ENCODE data around the gene LGALS4. TPM values are rescaled to one million over a fixed set of nuclear protein-coding genes. Genes with fewer than 3 reads are reported as not detected.
"Not testable (repeated sequence)": the region's sequence is repeated elsewhere in the genome, so short reads cannot be mapped to it uniquely, and the experiment has no call there.

LGALS4 gene
- total RNA-seq, 1 donor from 2014 or later, result 1.7 TPM

DNA sequence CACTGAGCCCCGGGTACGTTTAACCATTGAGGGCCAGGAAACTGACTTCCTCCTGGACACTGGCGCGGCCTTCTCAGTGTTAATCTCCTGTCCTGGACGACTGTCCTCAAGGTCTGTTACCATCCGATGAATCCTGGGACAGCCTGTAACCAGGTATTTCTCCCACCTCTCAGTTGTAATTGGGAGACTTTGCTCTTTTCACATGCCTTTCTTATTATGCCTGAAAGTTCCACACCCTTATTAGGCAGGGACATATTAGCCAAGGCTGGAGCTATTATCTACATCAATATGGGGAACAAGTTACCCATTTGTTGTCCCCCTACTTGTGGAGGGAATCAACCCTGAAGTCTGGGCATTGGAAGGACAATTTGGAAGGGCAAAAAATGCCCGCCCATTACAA lies 13.2 kb upstream of the LGALS4 start:
- peaks cover 11% of the 10 kb centered on the region for H3K4me1 Mint-ChIP-seq
- H3K4me3 Mint-ChIP-seq; H3K27ac Mint-ChIP-seq; H3K27me3 Mint-ChIP-seq; intact Hi-C loops (cut with micrococcal nuclease); DNase-seq; H3K9me3 Mint-ChIP-seq: not testable (repeated sequence)
- peaks cover 59% of the 10 kb centered on the region for H3K36me3 Mint-ChIP-seq (ENCODE audit: low read depth)

DNA sequence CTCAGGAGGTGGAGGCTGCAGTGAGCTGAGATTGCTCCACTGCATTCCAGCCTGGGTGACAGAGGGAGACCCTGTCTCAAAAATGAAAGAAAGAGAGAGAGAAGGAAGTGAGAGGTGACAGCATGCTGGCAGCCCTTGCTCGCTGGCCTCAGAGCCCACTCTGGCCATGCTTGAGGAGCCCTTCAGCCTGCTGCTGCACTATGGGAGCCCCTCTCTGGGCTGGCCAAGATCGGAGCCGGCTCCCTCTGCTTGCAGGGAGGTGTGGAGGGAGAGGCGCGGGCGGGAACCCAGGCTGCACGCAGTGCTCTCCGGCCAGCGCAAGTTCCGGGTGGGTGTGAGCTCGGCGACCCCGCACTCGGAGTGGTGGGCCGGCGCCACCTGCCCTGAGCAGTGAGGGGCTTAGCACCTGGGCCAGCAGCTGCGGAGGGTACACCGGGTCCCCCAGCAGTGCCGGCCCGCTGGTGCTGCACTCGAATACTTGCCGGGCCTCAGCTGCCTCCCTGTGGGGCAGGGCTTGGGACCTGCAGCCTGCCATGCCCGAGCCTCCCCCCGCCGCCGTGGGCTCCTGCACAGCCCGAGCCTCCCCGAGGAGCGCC lies 8.6 kb upstream of the LGALS4 start:
- intact Hi-C loops (cut with micrococcal nuclease); H3K9me3 Mint-ChIP-seq; H3K4me1 Mint-ChIP-seq; H3K27me3 Mint-ChIP-seq; H3K27ac Mint-ChIP-seq; H3K4me3 Mint-ChIP-seq; DNase-seq: not testable (repeated sequence)
- H3K36me3 Mint-ChIP-seq (ENCODE audit: low read depth), result peaks cover 46% of the 10 kb centered on the region

DNA sequence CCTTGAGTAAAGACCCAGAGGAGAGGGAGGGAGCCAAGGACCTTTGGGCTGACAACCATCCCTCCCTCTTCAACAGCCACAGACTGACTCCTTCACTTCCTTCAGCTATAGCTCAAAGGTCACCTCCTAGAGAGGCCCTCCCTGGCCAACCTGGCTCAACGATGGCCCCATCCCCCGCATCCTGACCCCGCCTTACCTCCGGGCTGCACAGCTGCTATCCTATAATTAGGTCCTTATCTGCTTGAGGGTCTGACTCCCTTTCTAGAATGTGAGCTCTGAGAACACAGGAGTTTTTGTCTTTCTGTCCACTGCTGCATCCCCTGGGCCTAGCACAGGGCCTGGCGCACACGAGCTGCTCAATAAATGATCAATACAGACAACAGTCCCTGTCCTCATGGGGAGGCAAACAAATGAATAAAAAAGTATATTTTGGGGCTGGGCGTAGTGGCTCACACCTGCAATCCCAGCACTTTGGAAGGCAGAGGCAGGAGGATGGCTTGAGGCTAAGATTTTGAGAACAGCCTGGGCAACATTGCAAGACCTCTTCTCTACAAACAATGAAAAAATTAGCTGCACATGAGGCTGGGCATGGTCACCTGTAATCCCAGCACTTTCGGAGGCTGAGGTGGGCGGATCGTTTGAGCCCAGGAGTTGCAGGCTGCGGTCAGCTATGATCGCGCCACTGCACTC lies 6.6 kb upstream of the LGALS4 start:
- DNase-seq, result no peak
- Mint-ChIP-seq H3K27ac (no peak overlapping the region), H3K4me1 (no peaks in the 10 kb centered on the region), H3K4me3 (no peak overlapping the region), H3K27me3 (no peaks in the 10 kb centered on the region), H3K36me3 (ENCODE audit: low read depth) (peaks cover 49% of the 10 kb centered on the region), H3K9me3 (no peaks in the 10 kb centered on the region)
- intact Hi-C loops (cut with micrococcal nuclease), result no loop called here

DNA sequence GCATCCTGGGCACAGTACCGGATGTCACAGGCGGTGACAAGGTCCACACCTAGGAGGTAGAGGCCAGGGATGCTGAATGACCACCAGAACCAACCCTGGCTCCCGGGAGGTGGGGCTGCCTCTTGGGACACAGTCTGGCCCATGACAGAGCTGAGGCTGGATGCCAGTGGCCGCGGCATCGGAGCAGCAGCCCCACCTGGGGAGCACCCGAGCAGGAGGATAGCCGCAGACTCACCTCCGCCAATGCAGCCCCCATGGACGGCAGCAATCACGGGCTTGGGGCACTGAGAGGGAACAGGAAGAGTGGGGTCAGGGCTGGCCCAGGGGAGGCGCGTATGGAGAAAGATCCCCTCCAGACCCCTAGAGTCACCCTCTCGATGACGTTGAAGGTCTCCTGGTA lies 4.3 kb upstream of the LGALS4 start:
- H3K4me3 Mint-ChIP-seq, result no peak overlapping the region
- intact Hi-C loops (cut with micrococcal nuclease), result no loop called here
- no peak overlapping the region for H3K27ac Mint-ChIP-seq
- peaks cover 29% of the 10 kb centered on the region for H3K36me3 Mint-ChIP-seq (ENCODE audit: low read depth)
- H3K27me3 Mint-ChIP-seq, result no peaks in the 10 kb centered on the region
- no peaks in the 10 kb centered on the region for H3K9me3 Mint-ChIP-seq
- DNase-seq, result no peak
- H3K4me1 Mint-ChIP-seq, result no peaks in the 10 kb centered on the region

DNA sequence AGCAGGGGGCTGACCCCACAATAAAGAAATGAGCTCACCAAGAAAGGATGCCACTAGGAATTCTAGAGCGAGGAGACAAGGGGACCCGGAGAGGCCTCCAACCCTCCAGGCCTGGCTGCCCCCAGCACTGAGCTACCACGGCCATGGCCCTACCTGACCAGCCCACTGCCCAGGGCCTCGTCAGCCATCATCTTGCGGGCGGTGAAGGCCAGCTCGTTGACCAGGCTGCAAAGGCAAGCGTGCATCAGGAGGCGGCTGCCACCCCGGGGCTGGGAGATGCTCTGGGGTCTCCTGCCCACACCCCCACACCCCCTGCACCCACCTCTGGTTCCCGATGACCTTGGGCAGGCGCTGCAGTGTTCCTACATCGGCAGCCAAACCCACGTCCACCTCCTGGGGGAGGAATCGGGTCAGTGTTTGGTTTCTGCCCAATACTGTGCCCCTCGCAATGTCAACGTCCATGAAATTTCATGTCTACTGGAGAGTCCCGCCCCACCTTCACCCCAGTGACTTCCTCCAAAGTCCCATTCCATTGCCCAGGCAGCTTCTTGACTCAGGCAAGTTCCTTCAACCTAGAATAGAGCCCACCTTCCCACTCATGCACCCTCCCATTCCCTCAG lies 3.5 kb upstream of the LGALS4 start:
- Mint-ChIP-seq H3K9me3 (no peaks in the 10 kb centered on the region), H3K27ac (no peak overlapping the region), H3K36me3 (ENCODE audit: low read depth) (peaks cover 25% of the 10 kb centered on the region), H3K4me3 (no peak overlapping the region), H3K27me3 (no peaks in the 10 kb centered on the region), H3K4me1 (no peaks in the 10 kb centered on the region)
- DNase-seq, result no peak
- intact Hi-C loops (cut with micrococcal nuclease), result no loop called here

DNA sequence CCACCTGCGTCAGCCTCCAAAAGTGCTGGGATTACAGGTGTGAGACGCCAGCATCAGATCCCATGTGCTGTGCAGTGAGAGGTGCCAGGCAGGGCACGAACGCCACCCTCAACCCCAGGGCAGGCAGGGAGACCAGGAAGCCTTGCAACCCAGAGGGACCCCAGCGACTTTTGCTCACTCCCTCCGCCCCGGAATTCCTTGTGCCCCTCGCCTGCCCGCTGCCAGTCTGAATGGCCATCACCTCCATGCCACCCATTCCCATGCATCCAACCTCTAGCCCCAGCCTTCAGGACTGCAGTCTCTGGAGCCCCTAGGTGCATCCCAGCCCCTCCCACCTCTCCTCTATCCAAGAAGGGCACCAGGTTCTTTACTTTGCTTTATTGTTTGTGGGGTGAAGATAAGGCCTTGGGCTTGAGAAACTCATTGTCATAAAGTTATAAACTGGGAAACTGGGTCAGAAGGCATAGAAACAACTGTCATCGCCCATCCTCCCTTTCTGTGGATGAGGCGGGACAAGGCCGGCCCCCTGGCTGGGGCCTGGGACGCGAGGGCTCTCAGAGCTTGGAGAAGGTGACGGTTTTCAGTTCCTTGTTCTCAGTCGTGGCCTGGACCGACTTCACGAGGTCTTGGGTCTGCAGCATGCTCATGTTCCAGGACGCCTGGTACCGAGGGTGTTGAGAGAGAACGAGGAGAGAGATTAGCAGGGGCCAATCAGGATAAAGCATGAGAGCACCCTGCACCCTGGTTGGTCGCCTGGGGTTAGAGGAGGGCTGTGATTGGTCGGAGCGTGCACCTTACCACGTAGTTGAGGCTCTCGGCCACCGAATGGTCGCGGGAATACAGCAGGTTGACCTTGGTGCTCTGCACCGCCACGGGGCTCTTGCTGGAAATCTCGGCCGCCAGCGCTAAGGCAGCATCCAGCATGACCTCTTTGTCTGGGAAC lies 2.6 kb upstream of the LGALS4 start:
- no peak overlapping the region for H3K27ac Mint-ChIP-seq
- no peak for DNase-seq
- H3K27me3 Mint-ChIP-seq, result no peaks in the 10 kb centered on the region
- no peak overlapping the region for H3K4me3 Mint-ChIP-seq
- peaks cover 16% of the 10 kb centered on the region for H3K36me3 Mint-ChIP-seq (ENCODE audit: low read depth)
- H3K9me3 Mint-ChIP-seq, result no peaks in the 10 kb centered on the region
- intact Hi-C loops (cut with micrococcal nuclease), result no loop called here
- H3K4me1 Mint-ChIP-seq, result no peaks in the 10 kb centered on the region

DNA sequence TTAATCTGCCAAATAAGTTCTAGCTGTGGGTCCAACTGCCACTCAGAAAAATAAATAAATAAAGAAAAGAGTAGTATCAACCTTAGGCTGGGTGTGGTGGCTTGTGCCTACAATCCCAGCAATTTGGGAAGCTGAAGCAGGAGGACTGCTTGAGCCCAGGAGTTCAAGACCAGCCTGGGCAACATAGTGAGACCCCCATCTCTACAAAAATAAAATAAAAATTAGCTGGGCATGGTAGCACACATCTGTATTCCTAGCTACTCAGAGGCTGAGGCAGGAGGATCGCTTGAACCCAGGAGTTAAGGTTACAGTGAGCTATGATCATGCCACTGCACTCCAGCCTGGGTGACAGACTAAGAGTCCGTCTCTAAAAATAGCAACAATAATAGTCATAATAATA lies 1.2 kb upstream of the LGALS4 start:
- intact Hi-C loops (cut with micrococcal nuclease); H3K9me3 Mint-ChIP-seq; H3K27me3 Mint-ChIP-seq; H3K4me3 Mint-ChIP-seq; DNase-seq; H3K27ac Mint-ChIP-seq; H3K4me1 Mint-ChIP-seq: not testable (repeated sequence)
- peaks cover 14% of the 10 kb centered on the region for H3K36me3 Mint-ChIP-seq (ENCODE audit: low read depth)

DNA sequence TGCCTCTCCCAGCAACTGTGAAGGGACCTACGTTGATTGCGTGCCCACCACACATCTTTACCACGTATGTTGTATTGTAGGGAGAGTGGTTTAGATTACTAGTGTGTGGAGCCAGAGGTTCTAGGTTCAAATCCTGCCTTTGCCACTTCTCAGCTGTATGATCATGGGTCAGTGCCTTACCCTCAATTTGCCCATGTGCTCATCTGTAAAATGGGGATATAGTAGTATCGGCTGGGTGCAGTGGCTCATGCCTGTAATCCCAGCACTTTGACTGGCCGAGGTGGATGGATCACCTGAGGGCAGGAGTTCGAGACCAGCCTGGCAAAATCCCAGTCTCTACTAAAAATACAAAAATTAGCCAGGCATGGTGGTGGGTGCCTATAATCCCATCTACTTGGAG lies 578 bp upstream of the LGALS4 start:
- H3K36me3 Mint-ChIP-seq (ENCODE audit: low read depth), result peaks cover 14% of the 10 kb centered on the region
- no peaks in the 10 kb centered on the region for H3K4me1 Mint-ChIP-seq
- no peak for DNase-seq
- H3K4me3 Mint-ChIP-seq, result no peak overlapping the region
- intact Hi-C loops (cut with micrococcal nuclease), result no loop called here
- H3K27me3 Mint-ChIP-seq, result no peaks in the 10 kb centered on the region
- no peak overlapping the region for H3K27ac Mint-ChIP-seq
- no peaks in the 10 kb centered on the region for H3K9me3 Mint-ChIP-seq

DNA sequence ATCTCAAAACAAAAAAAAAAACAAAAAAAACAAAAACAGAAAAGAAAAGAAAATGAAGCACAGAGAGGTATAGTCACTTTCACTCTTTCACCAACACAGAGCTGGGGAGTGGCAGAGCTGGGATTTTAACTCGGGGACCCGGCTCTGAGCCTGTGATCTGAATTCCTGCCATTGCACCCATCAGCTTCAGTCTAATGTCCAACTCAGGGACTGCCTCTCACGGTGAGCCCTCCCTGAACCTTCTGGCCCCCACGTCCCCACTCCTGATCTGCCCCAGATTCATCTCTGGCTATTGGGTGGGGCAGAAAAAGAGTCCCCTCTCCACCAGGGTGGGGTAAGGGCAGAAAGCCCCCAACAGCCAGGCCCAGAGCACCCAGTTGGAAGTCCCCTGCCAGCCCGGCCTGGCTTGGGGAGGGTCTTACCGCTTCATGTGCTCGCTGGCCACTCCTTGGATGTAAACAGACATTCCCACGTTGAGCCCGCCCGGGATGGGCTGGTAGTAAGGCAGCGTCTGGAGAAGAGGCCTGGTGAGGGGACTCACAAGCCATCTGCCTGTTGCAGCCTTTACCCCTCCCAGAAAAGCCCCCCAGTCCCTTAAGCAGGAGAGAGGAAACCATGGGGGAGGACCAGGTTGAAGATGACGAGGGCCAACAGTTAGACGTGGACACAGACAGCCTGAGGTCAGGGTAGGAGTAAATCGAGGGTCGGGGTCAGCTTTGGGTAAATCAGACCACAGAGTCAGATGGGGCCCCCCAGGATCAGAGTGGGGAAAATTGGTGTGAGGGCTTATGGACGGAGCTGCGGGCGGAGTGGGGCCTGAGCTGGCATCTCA lies 520 bp downstream of the LGALS4 start:
- Mint-ChIP-seq H3K4me3 (no peak overlapping the region), H3K27ac (no peak overlapping the region), H3K4me1 (no peaks in the 10 kb centered on the region), H3K27me3 (no peaks in the 10 kb centered on the region), H3K9me3 (no peaks in the 10 kb centered on the region), H3K36me3 (ENCODE audit: low read depth) (peaks cover 14% of the 10 kb centered on the region)
- intact Hi-C loops (cut with micrococcal nuclease), result no loop called here
- no peak for DNase-seq

DNA sequence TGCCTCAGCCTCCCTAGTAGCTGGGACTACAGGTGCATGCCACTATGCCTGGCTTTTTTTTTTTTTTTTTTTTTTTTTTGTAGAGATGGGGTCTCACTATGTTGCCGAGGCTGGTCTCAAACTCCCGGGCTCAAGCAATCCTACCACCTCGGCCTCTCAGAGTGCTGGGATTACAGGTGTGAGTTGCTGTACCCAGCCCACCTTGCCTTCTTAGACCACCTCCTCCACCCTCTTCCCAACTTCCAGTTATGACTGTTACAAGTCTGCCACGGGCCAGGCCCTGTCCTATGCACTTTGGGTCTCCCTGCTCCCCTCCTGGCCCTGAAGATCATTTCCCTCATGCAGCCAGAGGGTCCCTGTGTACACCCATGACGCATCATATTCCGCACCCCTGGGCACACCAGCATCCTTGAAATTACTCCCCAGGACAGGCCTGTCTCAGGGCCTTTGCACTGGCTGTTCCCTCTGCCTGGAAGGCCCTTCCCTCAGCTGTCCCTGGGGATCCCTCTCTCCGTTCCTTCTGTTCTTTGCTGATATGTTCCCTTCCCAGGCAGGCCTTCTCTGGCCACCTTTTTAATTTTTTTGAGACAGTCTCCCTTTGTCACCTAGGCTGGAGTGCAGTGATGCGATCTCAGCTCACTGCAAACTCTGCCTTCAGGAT lies 3.0 kb downstream of the LGALS4 start:
- Mint-ChIP-seq H3K4me1 (peaks cover 5% of the 10 kb centered on the region), H3K9me3 (no peaks in the 10 kb centered on the region), H3K27ac (no peak overlapping the region), H3K4me3 (no peak overlapping the region), H3K27me3 (no peaks in the 10 kb centered on the region), H3K36me3 (ENCODE audit: low read depth) (peaks cover 2% of the 10 kb centered on the region)
- no peak for DNase-seq
- intact Hi-C loops (cut with micrococcal nuclease), result no loop called here

DNA sequence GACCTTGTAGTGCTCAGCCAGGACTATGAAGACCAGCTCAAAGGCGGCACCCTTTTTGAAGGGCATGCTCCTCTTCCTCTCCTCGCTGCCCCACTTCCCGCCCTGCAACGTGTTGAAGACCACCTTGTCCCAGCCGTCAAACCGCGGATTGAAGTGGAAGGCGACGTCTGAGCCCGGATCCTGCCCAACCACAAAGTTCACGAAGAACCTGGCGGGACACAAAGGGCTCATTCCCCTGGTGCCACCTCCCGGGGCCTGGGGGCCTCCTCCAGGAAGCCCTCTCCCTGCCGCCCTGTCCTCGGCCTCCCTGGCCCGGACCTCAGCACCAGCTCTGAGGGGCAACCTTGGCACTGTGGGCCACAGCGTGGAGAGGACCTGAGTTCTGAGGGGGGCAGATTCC lies 4.0 kb downstream of the LGALS4 start:
- H3K27ac Mint-ChIP-seq, result no peak overlapping the region
- peaks cover 2% of the 10 kb centered on the region for H3K36me3 Mint-ChIP-seq (ENCODE audit: low read depth)
- intact Hi-C loops (cut with micrococcal nuclease), result no loop called here
- no peak for DNase-seq
- H3K4me1 Mint-ChIP-seq, result peaks cover 5% of the 10 kb centered on the region
- no peaks in the 10 kb centered on the region for H3K27me3 Mint-ChIP-seq
- no peak overlapping the region for H3K4me3 Mint-ChIP-seq
- H3K9me3 Mint-ChIP-seq, result no peaks in the 10 kb centered on the region

DNA sequence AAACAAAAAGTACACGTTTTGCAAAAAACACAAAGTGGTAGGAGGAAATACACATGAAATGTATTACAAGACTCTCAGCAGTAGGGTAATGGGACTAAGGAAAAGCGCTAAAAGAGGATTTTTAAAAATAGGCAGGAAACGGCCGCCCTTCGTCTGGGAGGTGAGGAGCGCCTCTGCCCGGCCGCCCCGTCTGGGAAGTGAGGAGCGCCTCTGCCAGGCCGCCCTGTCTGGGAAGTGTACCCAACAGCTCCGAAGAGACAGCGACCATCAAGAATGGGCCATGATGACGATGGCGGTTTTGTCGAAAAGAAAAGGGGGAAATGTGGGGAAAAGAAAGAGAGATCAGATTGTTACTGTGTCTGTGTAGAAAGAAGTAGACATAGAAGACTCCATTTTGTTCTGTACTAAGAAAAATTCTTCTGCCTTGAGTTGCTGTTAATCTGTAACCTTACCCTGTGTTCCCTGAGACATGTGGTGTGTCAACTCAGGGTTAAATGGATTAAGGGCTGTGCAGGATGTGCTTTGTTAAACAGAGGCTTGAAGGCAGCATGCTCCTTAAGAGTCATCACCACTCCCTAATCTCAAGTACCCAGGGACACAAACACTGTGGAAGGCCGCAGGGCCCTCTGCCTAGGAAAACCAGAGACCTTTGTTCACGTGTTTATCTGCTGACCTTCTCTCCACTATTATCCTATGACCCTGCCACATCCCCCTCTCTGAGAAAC lies 5.2 kb downstream of the LGALS4 start:
- H3K4me1 Mint-ChIP-seq; DNase-seq; H3K4me3 Mint-ChIP-seq; H3K27ac Mint-ChIP-seq; intact Hi-C loops (cut with micrococcal nuclease); H3K36me3 Mint-ChIP-seq (ENCODE audit: low read depth); H3K27me3 Mint-ChIP-seq; H3K9me3 Mint-ChIP-seq: not testable (repeated sequence)
